Fibroblast of pulmonary artery (primary cell): ENCODE results near the gene KCNMA1.
A peak's percentile ranks its signal among the peaks of the same experiment; 100 is the strongest.

ENCODE experiments used
- DNase-seq: peaks from one replicate; pipeline ENCODE4 v3.0.0-alpha.2; 2010; ENCODE audit warnings: low read depth
- H3K4me3 ChIP-seq: replicated peaks from 2 replicates; pipeline ENCODE4 v1.5.1; 2011; ENCODE audit warnings: low read depth, mild to moderate bottlenecking, control low read depth, low read length, moderate library complexity
- TF ChIP-seq, protein P1 (sequence below): IDR thresholded peaks from 2 replicates; pipeline ENCODE4 v1.5.1; 2011; ENCODE audit warnings: mild to moderate bottlenecking, control low read depth, low read length, inconsistent platforms; ENCODE audit errors: missing control alignments

KCNMA1 gene

DNA sequence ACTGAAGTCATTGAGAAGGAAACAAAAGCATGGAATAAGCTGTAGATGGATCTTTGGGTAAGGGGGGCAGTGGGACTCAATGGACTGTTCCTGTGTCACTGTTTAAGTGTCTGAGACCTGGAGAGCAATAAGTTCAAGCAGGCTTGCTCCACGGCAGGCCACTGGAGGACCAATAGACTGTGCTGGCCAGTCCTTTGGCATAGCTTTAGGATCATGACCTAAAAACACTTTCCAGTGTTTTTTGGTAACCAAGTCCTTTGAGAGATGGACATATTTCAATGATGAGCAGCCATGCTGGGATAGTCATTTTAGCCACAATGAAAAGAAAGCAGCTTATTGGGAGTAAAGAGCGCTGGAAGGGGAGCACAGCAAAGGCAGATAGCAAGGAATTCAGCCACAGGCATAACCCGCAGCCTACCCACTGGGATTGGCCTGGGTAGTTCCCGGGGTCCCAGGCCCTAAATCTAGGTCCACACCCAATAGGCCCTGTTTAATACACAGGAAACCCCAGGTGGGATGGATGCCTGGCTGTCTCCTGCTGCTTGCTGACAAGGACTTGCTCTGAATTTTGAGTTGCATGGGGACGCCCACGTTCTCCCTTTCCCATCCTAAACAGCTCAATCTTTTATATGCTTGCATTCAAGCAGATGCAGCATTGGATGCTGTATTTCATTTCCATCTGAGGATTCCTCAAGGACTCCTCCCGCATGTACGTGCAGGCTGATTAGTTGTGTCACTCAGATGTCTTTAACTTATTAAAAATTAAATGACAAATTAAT, 727.2 kb downstream of the KCNMA1 start:
- DNase-seq = no peak
- H3K4me3 ChIP-seq = no peak overlapping the region
- TF ChIP-seq, protein P1, sequence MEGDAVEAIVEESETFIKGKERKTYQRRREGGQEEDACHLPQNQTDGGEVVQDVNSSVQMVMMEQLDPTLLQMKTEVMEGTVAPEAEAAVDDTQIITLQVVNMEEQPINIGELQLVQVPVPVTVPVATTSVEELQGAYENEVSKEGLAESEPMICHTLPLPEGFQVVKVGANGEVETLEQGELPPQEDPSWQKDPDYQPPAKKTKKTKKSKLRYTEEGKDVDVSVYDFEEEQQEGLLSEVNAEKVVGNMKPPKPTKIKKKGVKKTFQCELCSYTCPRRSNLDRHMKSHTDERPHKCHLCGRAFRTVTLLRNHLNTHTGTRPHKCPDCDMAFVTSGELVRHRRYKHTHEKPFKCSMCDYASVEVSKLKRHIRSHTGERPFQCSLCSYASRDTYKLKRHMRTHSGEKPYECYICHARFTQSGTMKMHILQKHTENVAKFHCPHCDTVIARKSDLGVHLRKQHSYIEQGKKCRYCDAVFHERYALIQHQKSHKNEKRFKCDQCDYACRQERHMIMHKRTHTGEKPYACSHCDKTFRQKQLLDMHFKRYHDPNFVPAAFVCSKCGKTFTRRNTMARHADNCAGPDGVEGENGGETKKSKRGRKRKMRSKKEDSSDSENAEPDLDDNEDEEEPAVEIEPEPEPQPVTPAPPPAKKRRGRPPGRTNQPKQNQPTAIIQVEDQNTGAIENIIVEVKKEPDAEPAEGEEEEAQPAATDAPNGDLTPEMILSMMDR = no peak

DNA sequence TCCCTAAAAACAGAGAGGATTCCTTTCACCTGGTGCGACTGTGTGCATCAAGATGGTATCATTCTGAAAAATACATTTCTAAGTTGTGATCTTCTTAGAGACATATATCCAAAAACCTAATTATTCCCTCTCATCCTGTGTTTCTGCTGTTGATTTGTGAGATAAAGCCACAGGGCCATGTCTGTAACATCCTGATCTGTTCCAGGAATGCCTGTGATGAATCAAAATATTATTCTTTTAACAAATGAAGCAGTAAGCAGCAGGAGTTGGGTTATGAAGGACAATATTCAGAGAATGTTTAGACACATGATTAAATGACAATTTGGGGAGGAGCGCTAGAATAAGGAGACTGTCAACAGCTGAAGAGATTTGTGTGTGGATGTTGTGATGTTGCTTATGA, 731.4 kb downstream of the KCNMA1 start:
- TF ChIP-seq, protein P1 = no peak
- no peak overlapping the region for H3K4me3 ChIP-seq
- DNase-seq = no peak

DNA sequence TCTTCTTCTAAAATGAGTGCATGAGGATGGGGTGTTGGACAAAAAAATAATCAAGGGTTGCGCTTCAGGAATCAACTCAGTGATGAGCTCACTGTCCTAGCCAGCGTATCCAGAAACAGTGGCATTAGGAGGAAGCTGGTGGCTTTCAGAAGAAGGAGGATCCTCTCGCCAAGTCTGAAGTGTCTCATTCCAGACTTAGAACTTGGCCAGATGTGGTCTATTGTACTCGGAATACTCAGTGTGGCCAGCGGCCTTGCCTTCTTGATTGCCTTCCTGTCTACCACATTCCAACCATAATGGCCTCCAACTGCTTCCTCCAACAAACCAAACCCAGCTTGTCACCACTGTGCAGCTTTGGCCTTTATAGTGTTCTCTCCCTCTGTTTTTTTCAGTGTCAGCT, 732.4 kb downstream of the KCNMA1 start:
- DNase-seq = no peak
- no peak overlapping the region for H3K4me3 ChIP-seq
- TF ChIP-seq, protein P1 = no peak

DNA sequence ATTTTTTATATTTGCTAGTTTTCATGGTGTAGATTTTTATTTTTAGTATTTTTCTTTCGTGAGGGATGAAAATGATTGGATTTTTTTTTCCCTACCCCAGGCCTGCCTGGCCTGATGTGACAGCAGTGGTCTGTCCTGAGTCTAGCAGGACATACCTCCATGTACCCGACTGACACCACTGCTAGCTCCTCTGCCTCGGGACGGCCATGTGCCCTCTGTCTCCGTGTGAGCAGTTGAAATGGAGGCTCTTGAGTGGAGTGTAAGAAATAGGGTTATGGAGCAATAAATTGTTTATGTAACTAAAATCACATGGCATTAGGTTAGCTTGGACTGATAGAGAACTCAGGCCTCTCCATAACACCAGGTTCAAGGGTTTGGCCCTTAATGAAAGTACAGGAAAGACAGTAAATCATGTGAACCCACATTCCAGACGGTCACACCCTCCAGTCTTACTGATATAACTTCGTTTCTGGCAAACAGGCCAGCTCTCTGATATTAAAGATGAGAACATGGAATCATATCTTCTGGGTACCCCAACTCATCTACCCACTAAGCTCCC, 734.1 kb downstream of the KCNMA1 start:
- H3K4me3 ChIP-seq = no peak overlapping the region
- TF ChIP-seq, protein P1 = no peak
- no peak for DNase-seq

DNA sequence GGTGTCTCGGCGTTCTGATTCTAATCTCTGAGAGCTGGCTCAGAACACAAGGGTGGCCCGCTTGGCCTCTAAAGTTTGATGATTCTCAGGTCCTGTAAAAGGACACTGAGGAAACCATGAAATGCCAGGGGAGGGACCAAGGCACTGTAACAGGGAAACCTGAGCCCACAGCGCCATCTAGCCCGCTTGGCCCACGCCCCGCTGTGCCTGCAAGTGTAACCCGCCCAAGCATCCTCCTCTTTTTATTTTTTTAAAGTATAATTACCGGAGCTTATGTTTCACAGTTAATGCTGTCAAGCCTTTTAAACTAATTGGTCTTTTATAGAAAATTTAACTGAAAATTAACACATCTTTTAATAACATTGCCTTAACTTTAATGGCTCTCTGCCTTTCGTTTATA, 734.7 kb downstream of the KCNMA1 start:
- TF ChIP-seq, protein P1 = peak; percentile 37
- no peak overlapping the region for H3K4me3 ChIP-seq
- DNase-seq = peak; percentile 17

DNA sequence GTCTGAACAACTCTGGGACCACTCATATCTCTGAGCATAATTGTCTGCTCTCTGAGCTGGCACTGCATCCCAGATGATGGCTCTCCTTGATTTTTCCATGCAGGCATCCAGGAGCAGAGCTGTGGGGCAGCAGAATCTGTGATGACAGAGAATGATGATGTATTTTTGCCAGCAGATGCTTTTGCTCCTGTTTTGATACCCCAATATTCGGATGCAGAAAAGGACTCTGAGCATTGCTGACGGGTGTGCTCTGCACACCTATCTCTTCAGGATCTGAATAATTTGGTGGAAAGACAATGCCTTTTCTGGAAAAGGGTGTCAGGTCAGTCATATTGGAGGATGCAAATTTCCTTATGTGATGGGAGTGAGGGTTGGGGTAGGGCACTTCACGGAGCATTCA, 735.9 kb downstream of the KCNMA1 start:
- no peak overlapping the region for H3K4me3 ChIP-seq
- TF ChIP-seq, protein P1 = no peak
- DNase-seq = no peak

DNA sequence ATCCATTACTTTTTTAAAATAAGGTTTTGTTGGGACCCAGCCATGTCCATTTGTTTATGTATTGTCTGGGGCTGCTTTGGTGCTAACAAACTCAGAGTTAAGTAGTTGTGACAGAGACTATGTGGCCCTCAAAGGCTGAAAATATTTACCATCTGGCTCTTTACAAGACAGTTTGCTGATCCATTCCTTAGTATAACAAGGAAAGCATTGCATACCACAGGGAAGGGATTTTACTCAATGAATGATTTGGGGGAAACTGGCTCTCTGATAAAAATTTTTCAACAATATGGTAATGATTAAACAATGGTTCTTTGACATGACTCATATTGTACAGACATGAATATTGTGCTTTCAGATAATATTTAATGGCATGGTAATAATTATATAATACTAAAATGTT, 738.1 kb downstream of the KCNMA1 start:
- DNase-seq = peak; percentile 3
- H3K4me3 ChIP-seq = no peak overlapping the region
- TF ChIP-seq, protein P1 = no peak
